Measurements from ENCODE around the gene BASP1.

Gene BASP1

DNA sequence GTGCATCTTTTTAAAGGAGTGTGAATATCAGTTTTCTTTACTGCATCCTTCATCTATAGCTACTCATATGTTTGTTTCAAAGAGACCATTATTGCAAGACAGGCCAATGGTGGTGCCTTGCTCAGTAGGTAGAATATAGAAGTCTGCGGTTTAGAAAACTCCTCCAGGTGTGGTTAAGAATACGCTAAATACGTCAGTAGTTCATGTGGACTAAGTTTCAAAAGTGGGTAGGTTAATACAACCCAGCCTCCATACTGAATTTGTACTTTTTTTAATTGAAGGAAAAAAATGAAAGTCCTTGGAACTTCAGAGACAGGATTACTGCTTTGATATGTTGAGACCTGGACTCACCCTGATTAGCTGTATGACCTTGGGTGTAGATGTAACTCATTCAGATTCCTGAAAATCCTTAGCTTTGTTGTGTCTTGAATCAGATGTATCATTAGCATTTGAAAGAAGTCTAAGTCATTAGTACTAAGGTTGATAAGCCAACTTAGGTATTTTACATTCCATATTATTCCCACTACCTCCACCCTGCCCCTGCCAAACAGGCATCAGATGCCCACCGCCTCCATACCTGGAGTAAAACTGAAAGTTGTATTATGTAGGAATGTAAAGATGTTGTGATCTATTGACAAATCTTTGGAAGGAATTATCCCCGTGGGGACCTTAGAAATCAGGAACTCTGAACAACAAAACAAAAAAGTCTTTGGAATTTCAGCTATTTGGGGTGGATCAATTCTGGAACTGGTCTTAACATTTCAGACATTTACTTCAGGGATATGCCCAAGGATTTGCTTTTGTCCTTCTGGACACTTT is 6.1 kb downstream of the BASP1 start:
- H3K9me2 ChIP-seq (replicated peaks; ENCODE audit: insufficient read depth, low read length): no peaks in the 10 kb centered on the region
- no peak overlapping the region for H3K4me3 ChIP-seq (ENCODE audit: low read length)
- peaks cover 32% of the 10 kb centered on the region for H3K4me1 ChIP-seq (ENCODE audit: low read length)
- no peaks in the 10 kb centered on the region for H3K36me3 ChIP-seq (replicated peaks; ENCODE audit: insufficient read depth, low read length)
- H3K9ac ChIP-seq (ENCODE audit: low read length): 0 out of 2 replicates have a peak overlapping the region, but pooled peaks have one; percentile 20
- no peaks in the 10 kb centered on the region for H3K9me3 ChIP-seq (replicated peaks; ENCODE audit: insufficient read depth, low read length)
- no peaks in the 10 kb centered on the region for H4K20me1 ChIP-seq (ENCODE audit: insufficient read depth, low read length)
- H2AFZ ChIP-seq (ENCODE audit: low read length): no peak overlapping the region
- peaks cover 20% of the 10 kb centered on the region for H3F3A ChIP-seq (ENCODE audit: insufficient read depth, low read length)
- peak; percentile 79 for DNase-seq
- TF ChIP-seq EZH2 (optimal IDR thresholded peaks at IDR 0.05; ENCODE audit: low read depth, low read length) (no peak), EZH2phosphoT487 (IDR thresholded peaks at IDR 0.05; ENCODE audit: low read length) (no peak)
- TF ChIP-seq, protein P1, sequence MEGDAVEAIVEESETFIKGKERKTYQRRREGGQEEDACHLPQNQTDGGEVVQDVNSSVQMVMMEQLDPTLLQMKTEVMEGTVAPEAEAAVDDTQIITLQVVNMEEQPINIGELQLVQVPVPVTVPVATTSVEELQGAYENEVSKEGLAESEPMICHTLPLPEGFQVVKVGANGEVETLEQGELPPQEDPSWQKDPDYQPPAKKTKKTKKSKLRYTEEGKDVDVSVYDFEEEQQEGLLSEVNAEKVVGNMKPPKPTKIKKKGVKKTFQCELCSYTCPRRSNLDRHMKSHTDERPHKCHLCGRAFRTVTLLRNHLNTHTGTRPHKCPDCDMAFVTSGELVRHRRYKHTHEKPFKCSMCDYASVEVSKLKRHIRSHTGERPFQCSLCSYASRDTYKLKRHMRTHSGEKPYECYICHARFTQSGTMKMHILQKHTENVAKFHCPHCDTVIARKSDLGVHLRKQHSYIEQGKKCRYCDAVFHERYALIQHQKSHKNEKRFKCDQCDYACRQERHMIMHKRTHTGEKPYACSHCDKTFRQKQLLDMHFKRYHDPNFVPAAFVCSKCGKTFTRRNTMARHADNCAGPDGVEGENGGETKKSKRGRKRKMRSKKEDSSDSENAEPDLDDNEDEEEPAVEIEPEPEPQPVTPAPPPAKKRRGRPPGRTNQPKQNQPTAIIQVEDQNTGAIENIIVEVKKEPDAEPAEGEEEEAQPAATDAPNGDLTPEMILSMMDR (IDR thresholded peaks at IDR 0.05; ENCODE audit: low read length): no peak
- peaks cover 94% of the 10 kb centered on the region for H3K79me2 ChIP-seq (ENCODE audit: low read length)
- no peaks in the 10 kb centered on the region for H3K27me3 ChIP-seq (replicated peaks; ENCODE audit: insufficient read depth, low read length)
- peak overlapping the region; percentile 61 for H3K4me2 ChIP-seq (ENCODE audit: low read depth, low read length)
- H3K27ac ChIP-seq (ENCODE audit: low read length): peak overlapping the region; percentile 73

GRCh38 chr5:17224858-17225511 is 7.6 kb downstream of the BASP1 start:
- H3K4me3 ChIP-seq (ENCODE audit: low read length): no peak overlapping the region
- DNase-seq: no peak
- H3K9me2 ChIP-seq (replicated peaks; ENCODE audit: insufficient read depth, low read length): no peaks in the 10 kb centered on the region
- no peak overlapping the region for H3K27ac ChIP-seq (ENCODE audit: low read length)
- H3K9ac ChIP-seq (ENCODE audit: low read length): no peak overlapping the region
- no peak for TF ChIP-seq EZH2 (optimal IDR thresholded peaks at IDR 0.05; ENCODE audit: low read depth, low read length)
- TF ChIP-seq, protein P1 (IDR thresholded peaks at IDR 0.05; ENCODE audit: low read length): no peak
- no peak for TF ChIP-seq EZH2phosphoT487 (IDR thresholded peaks at IDR 0.05; ENCODE audit: low read length)
- H3K4me1 ChIP-seq (ENCODE audit: low read length): peaks cover 27% of the 10 kb centered on the region
- H3K4me2 ChIP-seq (ENCODE audit: low read depth, low read length): no peak overlapping the region
- no peaks in the 10 kb centered on the region for H3K9me3 ChIP-seq (replicated peaks; ENCODE audit: insufficient read depth, low read length)
- no peak overlapping the region for H2AFZ ChIP-seq (ENCODE audit: low read length)
- peaks cover 15% of the 10 kb centered on the region for H3F3A ChIP-seq (ENCODE audit: insufficient read depth, low read length)
- no peaks in the 10 kb centered on the region for H4K20me1 ChIP-seq (ENCODE audit: insufficient read depth, low read length)
- peaks cover 93% of the 10 kb centered on the region for H3K79me2 ChIP-seq (ENCODE audit: low read length)
- no peaks in the 10 kb centered on the region for H3K27me3 ChIP-seq (replicated peaks; ENCODE audit: insufficient read depth, low read length)
- no peaks in the 10 kb centered on the region for H3K36me3 ChIP-seq (replicated peaks; ENCODE audit: insufficient read depth, low read length)

DNA sequence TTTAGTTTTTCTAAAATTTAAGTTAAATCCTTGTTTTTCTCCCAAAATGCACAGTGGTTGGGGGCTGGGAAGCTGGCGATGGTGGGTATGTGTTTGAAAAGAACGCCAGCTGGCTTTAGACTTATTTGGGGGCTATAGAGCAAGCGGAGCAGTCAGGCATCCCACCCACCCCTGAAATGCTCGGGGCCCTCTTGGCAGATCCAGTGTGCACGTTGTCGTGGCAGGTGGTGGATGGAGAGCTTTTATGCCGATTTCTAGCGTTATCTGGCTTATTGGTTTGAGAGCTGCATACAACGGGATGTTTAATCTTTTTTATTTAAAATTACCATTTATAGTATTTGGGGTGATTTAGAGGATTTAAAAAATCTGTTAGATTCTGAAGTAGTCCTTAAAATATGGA is 8.1 kb downstream of the BASP1 start:
- Histone ChIP-seq H3K79me2 (ENCODE audit: low read length) (peaks cover 91% of the 10 kb centered on the region), H3K27me3 (replicated peaks; ENCODE audit: insufficient read depth, low read length) (no peaks in the 10 kb centered on the region), H3K9ac (ENCODE audit: low read length) (no peak overlapping the region), H3K4me1 (ENCODE audit: low read length) (peaks cover 27% of the 10 kb centered on the region), H4K20me1 (ENCODE audit: insufficient read depth, low read length) (no peaks in the 10 kb centered on the region), H3K4me2 (ENCODE audit: low read depth, low read length) (no peak overlapping the region), H3K36me3 (replicated peaks; ENCODE audit: insufficient read depth, low read length) (no peaks in the 10 kb centered on the region), H3K9me3 (replicated peaks; ENCODE audit: insufficient read depth, low read length) (no peaks in the 10 kb centered on the region), H3F3A (ENCODE audit: insufficient read depth, low read length) (peaks cover 15% of the 10 kb centered on the region), H3K27ac (ENCODE audit: low read length) (no peak overlapping the region), H3K4me3 (ENCODE audit: low read length) (no peak overlapping the region), H2AFZ (ENCODE audit: low read length) (no peak overlapping the region), H3K9me2 (replicated peaks; ENCODE audit: insufficient read depth, low read length) (no peaks in the 10 kb centered on the region)
- no peak for TF ChIP-seq EZH2phosphoT487 (IDR thresholded peaks at IDR 0.05; ENCODE audit: low read length)
- no peak for TF ChIP-seq EZH2 (optimal IDR thresholded peaks at IDR 0.05; ENCODE audit: low read depth, low read length)
- TF ChIP-seq, protein P1 (IDR thresholded peaks at IDR 0.05; ENCODE audit: low read length): no peak
- no peak for DNase-seq
